HG02588 (cell line): ENCODE measurements around the gene HOXD1.

Source experiments
- ATAC-seq: cut with Tn5 transposase; IDR thresholded peaks from one replicate; pipeline ENCODE4 v1.9.1; 2021; ENCODE audit warnings: mild to moderate bottlenecking, moderate library complexity; ENCODE audit not compliant: unreplicated experiment

The HOXD1 gene

GRCh38 chr2:176234940-176235339, 46.5 kb downstream of the HOXD1 start:
- no peak for ATAC-seq

GRCh38 chr2:176237456-176237855, 49.0 kb downstream of the HOXD1 start:
- no peak for ATAC-seq

- ATAC-seq = no peak
These were observed 50.6 kb downstream of the HOXD1 start for GRCh38 chr2:176239031-176239430.

DNA sequence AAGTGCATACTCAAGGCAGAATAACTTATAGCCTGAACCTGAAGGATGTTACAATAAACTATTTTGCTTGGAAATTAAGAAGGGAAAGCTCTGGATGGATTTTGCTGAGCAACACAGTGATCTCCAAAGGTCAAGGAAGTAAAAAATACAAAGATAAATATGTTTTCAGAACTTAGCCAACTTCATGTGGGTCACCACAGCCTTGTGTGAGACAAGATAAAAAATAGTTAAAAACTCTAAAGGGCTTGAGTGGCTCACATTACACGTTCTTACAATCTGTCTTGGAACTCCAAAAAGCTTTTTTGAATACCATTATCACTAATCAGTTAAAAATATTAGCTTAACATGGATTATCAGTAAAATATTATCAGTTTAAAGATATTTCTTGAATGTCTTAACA, 51.8 kb downstream of the HOXD1 start:
- no peak for ATAC-seq
